ENCODE results near the gene TMEM140. TPM values are rescaled to one million over a fixed set of nuclear protein-coding genes. Genes with fewer than 3 reads are reported as not detected.
A peak's percentile ranks its signal among the peaks of the same experiment; 100 is the strongest.

TMEM140 gene
- total RNA-seq, 1 donor from 2014 or later = 39.3 TPM

DNA sequence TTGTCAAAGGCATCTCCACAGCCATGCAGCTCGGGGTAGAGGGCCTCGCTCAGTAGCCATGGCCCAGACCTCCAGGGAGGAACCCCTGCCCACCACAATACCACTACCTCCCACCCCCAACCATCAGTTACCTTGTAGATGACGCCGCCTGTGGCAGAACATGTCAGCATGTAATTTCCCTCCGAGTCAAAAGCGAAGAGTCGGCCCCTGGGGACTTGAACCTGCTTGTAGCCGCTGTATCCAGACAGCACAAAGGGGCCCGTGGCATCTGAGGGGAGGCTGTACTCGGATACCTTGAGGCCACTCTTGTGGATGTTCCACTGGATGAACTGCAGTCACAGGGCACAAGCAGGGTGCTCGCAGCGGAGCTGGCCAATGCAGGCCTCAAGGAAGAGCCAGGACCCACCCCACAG lies 39.0 kb downstream of the TMEM140 start:
- Histone ChIP-seq H3K4me3 (no peak overlapping the region), H3K9me3 (peaks cover 7% of the 10 kb centered on the region), H3K4me1 (no peaks in the 10 kb centered on the region), H3K27ac (no peak overlapping the region), H3K27me3 (ENCODE audit: low read depth) (no peaks in the 10 kb centered on the region), H3K36me3 (peaks cover 96% of the 10 kb centered on the region)
- DNase-seq (no peak), ATAC-seq (no peak)
- intact Hi-C loops (cut with DNase I) = no loop called here
- TF ChIP-seq, protein P1, sequence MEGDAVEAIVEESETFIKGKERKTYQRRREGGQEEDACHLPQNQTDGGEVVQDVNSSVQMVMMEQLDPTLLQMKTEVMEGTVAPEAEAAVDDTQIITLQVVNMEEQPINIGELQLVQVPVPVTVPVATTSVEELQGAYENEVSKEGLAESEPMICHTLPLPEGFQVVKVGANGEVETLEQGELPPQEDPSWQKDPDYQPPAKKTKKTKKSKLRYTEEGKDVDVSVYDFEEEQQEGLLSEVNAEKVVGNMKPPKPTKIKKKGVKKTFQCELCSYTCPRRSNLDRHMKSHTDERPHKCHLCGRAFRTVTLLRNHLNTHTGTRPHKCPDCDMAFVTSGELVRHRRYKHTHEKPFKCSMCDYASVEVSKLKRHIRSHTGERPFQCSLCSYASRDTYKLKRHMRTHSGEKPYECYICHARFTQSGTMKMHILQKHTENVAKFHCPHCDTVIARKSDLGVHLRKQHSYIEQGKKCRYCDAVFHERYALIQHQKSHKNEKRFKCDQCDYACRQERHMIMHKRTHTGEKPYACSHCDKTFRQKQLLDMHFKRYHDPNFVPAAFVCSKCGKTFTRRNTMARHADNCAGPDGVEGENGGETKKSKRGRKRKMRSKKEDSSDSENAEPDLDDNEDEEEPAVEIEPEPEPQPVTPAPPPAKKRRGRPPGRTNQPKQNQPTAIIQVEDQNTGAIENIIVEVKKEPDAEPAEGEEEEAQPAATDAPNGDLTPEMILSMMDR (IDR thresholded peaks at IDR 0.05) = no peak

DNA sequence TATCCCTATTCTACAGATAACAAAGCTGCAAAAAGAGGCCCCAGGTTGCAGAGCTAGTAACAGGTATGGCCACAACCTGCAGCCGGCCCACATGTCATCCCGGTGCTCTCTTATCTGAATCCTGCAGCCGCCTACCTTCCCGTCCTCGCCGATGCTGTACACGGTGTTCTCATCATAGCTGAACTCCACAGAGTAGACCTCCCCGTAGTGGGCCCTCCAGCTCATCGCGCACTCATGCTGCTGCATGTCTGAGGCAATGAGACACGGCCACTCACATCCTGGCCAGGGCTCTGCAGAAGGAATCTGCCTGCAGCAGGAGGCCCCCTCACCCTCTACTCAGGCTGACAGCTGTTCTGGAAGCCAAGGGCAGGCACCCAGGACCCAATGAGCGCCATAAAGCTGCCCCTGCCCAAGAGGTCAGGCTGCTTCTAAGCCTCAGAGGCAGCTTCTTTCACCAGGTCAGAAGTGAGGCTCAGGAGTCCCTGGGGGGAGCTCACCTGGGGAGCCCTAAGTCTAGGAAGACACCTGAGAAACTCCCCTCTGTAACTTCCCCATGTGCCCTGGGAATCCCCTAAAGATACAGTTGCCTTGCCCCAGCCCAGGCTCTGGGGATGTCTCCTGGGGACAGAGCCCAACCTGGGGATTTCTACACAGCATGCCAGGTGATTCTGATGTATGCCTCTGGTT lies 40.6 kb downstream of the TMEM140 start:
- ATAC-seq (no peak), DNase-seq (no peak)
- TF ChIP-seq, protein P1 (IDR thresholded peaks at IDR 0.05) = no peak
- Histone ChIP-seq H3K27me3 (ENCODE audit: low read depth) (no peaks in the 10 kb centered on the region), H3K9me3 (no peaks in the 10 kb centered on the region), H3K4me3 (no peak overlapping the region), H3K4me1 (no peaks in the 10 kb centered on the region), H3K36me3 (peaks cover 100% of the 10 kb centered on the region), H3K27ac (no peak overlapping the region)
- intact Hi-C loops (cut with DNase I) = no loop called here

DNA sequence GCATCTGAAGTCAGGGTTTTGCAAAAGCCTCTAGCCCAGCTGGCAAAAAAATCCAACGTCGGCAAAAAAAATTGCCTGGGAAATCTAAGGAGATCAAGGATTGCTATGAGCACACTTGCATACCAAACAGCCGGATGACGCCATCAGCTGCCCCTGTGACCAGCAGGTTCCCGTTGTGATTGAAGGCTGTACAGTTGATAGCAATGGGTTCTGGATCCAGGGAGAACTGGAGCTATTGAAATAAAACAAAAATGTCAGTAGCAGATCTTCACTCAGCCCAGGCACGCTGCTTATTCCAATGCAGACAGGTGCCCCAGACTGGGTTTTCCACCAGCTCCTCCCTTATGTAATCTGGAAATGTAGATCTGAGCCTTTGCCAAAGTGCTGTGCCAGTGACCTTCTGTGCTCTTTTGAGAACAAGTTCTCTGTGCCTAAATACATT lies 41.4 kb downstream of the TMEM140 start:
- Histone ChIP-seq H3K36me3 (peaks cover 100% of the 10 kb centered on the region), H3K27ac (no peak overlapping the region), H3K4me1 (no peaks in the 10 kb centered on the region), H3K9me3 (no peaks in the 10 kb centered on the region), H3K4me3 (no peak overlapping the region), H3K27me3 (ENCODE audit: low read depth) (no peaks in the 10 kb centered on the region)
- intact Hi-C loops (cut with DNase I) = no loop called here
- TF ChIP-seq, protein P1 (IDR thresholded peaks at IDR 0.05) = no peak
- DNase-seq = no peak
- ATAC-seq = peak in 1 of 2 donors; percentile 56

DNA sequence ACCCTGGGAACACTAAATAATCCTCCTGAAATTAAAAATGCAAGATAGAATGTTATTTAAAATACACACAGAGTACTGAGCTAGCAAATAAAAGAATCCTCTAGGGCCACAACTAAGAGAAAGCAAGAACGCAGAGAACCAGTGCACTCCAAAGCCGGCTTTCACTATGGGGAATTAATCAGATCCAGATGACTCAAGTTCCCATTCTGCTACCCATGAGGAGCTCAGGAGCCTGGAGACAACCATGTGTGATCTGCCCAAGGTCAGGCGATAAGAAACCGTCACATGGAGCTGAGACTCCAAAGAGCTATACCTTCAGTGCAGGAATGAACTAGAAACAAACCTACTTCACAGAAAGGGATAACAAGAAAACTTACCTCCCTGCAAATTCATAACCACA lies 42.1 kb downstream of the TMEM140 start:
- ATAC-seq (no peak), DNase-seq (no peak)
- H3K27ac ChIP-seq = no peak overlapping the region
- H3K27me3 ChIP-seq (ENCODE audit: low read depth) = no peaks in the 10 kb centered on the region
- TF ChIP-seq, protein P1 (IDR thresholded peaks at IDR 0.05) = no peak
- intact Hi-C loops (cut with DNase I) = no loop called here
- H3K4me3 ChIP-seq = no peak overlapping the region
- H3K36me3 ChIP-seq = peaks cover 100% of the 10 kb centered on the region
- H3K4me1 ChIP-seq = no peaks in the 10 kb centered on the region
- no peaks in the 10 kb centered on the region for H3K9me3 ChIP-seq

DNA sequence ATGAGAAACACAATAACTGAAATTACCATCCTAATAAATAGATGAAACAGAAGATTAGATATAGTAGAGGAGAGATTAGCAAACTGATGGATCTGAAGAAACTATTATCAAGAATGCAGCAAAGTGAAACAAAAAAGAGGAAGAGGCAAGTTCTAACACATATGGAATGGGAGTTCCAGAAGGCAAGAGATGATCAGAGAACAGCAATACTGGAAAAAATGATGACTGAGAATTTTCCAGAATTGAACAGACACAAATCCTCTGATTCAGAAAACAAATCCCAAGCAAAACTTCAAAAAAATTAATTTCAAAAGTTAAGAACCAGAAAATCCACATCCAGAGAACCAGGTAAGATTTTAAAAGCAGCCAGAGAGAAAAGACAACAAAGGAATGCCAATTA lies 42.8 kb downstream of the TMEM140 start:
- Histone ChIP-seq H3K4me1 (no peaks in the 10 kb centered on the region), H3K27me3 (ENCODE audit: low read depth) (no peaks in the 10 kb centered on the region), H3K36me3 (peaks cover 100% of the 10 kb centered on the region), H3K4me3 (no peak overlapping the region), H3K9me3 (no peaks in the 10 kb centered on the region), H3K27ac (no peak overlapping the region)
- intact Hi-C loops (cut with DNase I) = no loop called here
- DNase-seq = no peak
- TF ChIP-seq, protein P1 (IDR thresholded peaks at IDR 0.05) = no peak
- ATAC-seq = no peak

All from lower lobe of right lung (tissue), 2 donors.